GM21360 (cell line): ENCODE results near the gene OR7D2.
"Not testable (repeated sequence)": the region's sequence is repeated elsewhere in the genome, so short reads cannot be mapped to it uniquely, and the experiment has no call there.

Experiments
- ATAC-seq: cut with Tn5 transposase; IDR thresholded peaks from one replicate; pipeline ENCODE4 v1.9.1; 2021; ENCODE audit warnings: mild to moderate bottlenecking, moderate library complexity; ENCODE audit not compliant: unreplicated experiment

The OR7D2 gene

GRCh38 chr19:9198044-9198443, 19.3 kb downstream of the OR7D2 start:
- not testable (repeated sequence) for ATAC-seq

GRCh38 chr19:9205501-9206113, 26.8 kb downstream of the OR7D2 start:
- no peak for ATAC-seq

- ATAC-seq = no peak
Observed at GRCh38 chr19:9219489-9219888, 40.7 kb downstream of the OR7D2 start, which contains the start of gene OR7D4. Gene OR7D4 (minus strand): TSS chr19:9219589. CDS start chr19:9214837, 4,752 bp downstream.
